Subcutaneous adipose tissue (tissue), 4 donors: ENCODE results near the gene DLL4. TPM values are rescaled to one million over a fixed set of nuclear protein-coding genes. Genes with fewer than 3 reads are reported as not detected.

Experiments
- total RNA-seq, 4 donors: library from RNA; depleted of rRNA; stranded (reverse); fragments of >200 nt; gene quantifications; one replicate each; pipeline ENCODE4 v1.1.0, GENCODE V29; 2016
- TF ChIP-seq, protein P1 (sequence below): fragments of 450-650 bp; IDR thresholded peaks from one replicate; pipeline ENCODE4 v1.5.1; 2016; ENCODE audit warnings: low read depth, mild to moderate bottlenecking, control low read depth, antibody characterized with exemption, moderate library complexity

DLL4 gene
- total RNA-seq, 4 donors from 2014 or later: 2.9 to 36.2 (median 9.8) TPM

DNA sequence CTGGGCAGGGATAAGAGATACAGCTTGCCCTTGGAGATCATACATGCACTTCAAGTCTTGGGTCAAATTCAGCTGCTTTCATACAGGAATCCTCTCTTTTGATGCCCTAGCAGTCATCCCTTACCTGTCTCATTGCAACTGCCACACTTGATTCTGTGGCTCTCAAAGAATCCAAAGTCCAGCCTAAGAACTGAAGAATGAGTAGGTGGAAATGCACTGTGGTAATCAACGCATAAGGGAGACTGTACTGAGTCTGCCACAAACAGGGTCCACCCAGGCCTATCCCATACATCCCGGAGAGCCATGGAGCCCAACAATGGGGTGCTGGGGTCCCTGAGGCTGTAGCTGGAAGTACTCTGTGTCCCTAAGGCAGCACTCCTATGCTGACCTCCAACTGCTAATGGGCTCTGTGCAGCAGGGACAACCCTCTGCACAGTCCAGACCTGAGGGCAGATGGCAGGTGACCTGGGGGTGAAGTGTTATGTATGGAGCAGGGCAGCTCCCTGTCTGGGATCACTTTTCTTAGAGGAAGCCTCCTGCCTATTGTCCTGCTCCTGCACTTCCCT is 36.6 kb upstream of the DLL4 start:
- TF ChIP-seq, protein P1, sequence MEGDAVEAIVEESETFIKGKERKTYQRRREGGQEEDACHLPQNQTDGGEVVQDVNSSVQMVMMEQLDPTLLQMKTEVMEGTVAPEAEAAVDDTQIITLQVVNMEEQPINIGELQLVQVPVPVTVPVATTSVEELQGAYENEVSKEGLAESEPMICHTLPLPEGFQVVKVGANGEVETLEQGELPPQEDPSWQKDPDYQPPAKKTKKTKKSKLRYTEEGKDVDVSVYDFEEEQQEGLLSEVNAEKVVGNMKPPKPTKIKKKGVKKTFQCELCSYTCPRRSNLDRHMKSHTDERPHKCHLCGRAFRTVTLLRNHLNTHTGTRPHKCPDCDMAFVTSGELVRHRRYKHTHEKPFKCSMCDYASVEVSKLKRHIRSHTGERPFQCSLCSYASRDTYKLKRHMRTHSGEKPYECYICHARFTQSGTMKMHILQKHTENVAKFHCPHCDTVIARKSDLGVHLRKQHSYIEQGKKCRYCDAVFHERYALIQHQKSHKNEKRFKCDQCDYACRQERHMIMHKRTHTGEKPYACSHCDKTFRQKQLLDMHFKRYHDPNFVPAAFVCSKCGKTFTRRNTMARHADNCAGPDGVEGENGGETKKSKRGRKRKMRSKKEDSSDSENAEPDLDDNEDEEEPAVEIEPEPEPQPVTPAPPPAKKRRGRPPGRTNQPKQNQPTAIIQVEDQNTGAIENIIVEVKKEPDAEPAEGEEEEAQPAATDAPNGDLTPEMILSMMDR: no peak

DNA sequence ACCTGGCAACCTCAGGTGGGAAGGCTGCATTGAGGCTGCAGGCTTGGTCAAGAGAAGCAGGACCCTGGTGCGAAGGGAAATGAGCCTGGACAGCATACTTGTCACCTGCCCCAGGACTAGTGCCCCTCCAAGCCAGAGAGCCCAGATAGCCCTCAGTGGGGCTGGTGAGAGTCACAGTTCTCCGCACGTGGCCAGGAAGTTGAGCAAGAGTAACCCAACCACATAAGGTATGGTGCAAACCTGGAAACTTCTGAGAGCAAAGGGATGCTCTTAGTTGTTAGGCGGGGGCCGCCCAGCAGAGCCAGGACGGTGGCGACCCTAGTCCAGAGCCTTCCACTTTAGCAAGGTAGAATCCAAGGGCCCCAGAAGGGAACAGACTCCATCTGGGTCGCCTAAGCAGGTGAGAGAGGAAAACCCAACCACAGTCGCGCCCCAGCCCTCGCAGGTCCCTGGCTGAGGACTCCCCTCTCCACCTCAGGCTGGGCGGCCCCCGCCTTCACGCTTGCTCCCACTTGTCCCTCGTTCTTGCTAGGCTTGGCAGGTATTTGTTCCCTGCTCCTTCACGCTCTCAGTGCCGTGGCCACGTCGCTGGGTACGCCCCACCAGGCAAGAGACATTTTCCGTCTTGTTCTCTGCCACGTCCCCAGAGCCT is 36.0 kb upstream of the DLL4 start:
- TF ChIP-seq, protein P1: no peak

DNA sequence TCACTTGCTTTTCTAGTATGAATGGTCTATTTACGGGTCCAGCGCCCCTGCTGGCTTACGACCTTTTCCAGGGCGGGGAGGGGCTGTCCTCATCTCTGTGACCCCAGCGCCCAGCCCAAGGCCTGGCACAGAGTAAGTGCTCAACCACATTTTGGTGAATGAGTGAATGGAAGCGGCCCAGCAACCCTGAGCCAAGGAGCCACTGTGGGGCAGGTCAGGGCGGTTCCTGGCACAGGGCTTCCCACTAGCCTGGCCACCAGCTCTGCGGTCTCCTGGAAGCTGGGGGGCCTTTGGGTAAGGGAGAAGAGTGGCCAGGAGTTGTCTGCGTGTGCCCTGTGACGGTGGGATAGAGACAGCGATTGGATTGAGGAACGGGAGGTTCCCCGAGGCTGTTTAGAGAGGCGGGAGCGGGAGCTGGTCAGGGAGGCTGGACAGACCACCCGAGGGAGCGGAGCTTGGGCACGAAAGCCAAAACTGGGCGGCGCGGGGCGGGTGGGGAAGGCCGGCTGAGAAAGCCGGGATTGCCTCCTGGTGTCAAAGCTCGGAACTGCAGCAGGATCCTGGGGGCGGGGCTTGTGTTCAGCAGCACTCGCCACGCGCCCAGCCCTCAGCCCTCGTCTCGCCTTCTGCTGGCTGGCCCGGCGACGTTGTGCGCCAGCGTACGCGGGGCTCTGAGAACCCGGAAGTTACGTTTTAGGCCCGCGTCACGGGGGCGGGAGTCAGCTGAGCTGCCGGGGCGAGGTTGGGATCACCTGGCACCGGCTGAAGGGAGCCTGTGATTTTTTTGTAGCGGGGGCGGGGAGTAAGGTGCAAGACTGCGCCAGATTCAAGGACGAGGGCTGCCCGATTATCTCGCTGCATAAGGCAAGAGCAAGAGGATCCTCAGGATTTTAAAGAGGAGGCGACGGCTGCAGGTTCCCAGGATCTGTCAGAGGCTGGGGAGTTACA is 35.1 kb upstream of the DLL4 start, which contains the start of gene VPS18:
VPS18 (plus strand) TSS at position 718 of the 948 bp plus-strand sequence. CDS start 319 bp downstream, outside the sequence.
- TF ChIP-seq, protein P1: no peak

DNA sequence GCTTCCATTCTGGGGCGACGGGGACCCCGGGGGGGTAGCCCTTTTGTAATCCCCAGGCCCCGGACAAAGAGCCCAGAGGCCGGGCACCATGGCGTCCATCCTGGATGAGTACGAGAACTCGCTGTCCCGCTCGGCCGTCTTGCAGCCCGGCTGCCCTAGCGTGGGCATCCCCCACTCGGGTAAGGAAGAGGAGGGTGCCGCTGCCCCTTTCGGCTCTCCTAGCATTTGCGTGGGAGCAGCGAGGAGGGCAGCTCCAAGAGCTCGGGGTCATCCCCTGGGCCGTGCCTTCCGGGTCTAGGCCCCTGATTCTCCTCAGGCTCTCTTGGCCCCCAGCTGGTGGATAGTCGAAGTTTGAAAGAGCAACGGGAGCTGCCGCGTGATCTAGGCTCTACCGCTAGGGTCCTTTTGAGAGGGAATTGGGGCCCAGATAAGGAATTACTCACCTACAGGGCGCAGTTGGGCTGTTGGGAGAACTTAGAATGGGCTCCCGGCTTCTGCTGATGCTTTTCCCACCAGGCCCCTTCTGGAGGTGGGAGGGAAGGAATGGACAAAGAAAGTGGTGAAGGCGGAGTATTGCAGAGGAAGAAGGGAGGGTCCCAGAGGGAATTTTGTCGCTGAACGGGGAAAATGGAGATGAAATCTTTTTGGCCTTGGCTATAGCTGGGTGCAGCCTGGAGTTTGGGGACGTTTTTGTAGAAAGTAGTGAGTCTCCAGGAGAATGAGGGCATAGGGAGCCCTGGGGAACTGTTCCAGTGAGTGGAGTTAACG is 34.3 kb upstream of the DLL4 start:
- TF ChIP-seq, protein P1: no peak

DNA sequence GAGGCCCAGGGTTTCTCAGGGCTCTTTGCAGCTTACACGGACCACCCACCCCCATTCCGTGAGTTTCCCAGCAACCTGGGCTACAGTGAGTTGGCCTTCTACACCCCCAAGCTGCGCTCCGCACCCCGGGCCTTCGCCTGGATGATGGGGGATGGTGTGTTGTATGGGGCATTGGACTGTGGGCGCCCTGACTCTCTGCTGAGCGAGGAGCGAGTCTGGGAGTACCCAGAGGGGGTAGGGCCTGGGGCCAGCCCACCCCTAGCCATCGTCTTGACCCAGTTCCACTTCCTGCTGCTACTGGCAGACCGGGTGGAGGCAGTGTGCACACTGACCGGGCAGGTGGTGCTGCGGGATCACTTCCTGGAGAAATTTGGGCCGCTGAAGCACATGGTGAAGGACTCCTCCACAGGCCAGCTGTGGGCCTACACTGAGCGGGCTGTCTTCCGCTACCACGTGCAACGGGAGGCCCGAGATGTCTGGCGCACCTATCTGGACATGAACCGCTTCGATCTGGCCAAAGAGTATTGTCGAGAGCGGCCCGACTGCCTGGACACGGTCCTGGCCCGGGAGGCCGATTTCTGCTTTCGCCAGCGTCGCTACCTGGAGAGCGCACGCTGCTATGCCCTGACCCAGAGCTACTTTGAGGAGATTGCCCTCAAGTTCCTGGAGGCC is 29.5 kb upstream of the DLL4 start:
- TF ChIP-seq, protein P1: no peak

DNA sequence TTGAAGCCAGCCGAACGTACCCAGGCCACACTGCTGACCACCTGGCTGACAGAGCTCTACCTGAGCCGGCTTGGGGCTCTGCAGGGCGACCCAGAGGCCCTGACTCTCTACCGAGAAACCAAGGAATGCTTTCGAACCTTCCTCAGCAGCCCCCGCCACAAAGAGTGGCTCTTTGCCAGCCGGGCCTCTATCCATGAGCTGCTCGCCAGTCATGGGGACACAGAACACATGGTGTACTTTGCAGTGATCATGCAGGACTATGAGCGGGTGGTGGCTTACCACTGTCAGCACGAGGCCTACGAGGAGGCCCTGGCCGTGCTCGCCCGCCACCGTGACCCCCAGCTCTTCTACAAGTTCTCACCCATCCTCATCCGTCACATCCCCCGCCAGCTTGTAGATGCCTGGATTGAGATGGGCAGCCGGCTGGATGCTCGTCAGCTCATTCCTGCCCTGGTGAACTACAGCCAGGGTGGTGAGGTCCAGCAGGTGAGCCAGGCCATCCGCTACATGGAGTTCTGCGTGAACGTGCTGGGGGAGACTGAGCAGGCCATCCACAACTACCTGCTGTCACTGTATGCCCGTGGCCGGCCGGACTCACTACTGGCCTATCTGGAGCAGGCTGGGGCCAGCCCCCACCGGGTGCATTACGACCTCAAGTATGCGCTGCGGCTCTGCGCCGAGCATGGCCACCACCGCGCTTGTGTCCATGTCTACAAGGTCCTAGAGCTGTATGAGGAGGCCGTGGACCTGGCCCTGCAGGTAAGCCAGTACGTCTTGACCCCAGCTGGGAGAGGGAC is 28.7 kb upstream of the DLL4 start:
- TF ChIP-seq, protein P1: no peak
